Duodenal mucosa (tissue), 2 donors: Measurements from ENCODE around the gene NCAM1.

Experiments
- H3K27ac ChIP-seq: one replicate; pipeline ENCODE4 v1.7.0; 2013; ENCODE audit warnings: low read depth, low read length
- H3K27me3 ChIP-seq, 2 donors: one replicate each; pipeline ENCODE4 v1.7.0; 2013; ENCODE audit warnings: low read length in 2 of 2, control low read depth in 1 of 2; ENCODE audit not compliant: insufficient read depth in 2 of 2, control insufficient read depth in 1 of 2
- H3K36me3 ChIP-seq, 2 donors: one replicate each; pipeline ENCODE4 v1.7.0; 2013; ENCODE audit warnings: low read length in 2 of 2, control low read depth in 1 of 2; ENCODE audit not compliant: insufficient read depth in 2 of 2, control insufficient read depth in 1 of 2
- H3K4me1 ChIP-seq, 2 donors: one replicate each; pipeline ENCODE4 v1.7.0; 2013; ENCODE audit warnings: low read length in 2 of 2, control low read depth in 1 of 2; ENCODE audit not compliant: insufficient read depth in 2 of 2, control insufficient read depth in 1 of 2
- H3K4me3 ChIP-seq, 2 donors: one replicate each; pipeline ENCODE4 v1.7.0; 2013; ENCODE audit warnings: low read length in 2 of 2, low read depth in 1 of 2
- H3K9ac ChIP-seq, 2 donors: one replicate each; pipeline ENCODE4 v1.7.0; 2013; ENCODE audit warnings: low read length in 2 of 2, low read depth in 1 of 2
- H3K9me3 ChIP-seq, 2 donors: one replicate each; pipeline ENCODE4 v1.7.0; 2013; ENCODE audit warnings: low read length in 2 of 2, control low read depth in 1 of 2; ENCODE audit not compliant: control insufficient read depth in 1 of 2

The NCAM1 gene

DNA sequence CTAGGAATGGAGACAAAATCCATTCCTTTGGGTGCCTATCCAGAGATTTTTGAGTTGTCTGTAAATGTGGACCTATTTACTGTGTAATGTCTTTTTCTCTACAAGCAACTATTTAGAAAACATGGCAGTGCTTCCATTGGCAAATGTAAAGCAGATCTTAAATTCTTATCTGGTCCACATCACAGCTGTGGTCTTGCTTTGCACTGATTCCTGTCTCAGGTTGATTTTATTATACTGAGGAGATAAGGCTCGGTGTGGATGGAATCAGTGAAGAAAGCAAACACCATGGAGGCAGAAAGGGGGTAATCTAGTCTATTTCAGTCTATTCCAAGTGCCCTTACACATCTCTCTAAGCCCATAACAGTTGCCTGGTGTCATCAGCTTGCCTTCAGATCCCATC is 160.5 kb downstream of the NCAM1 start:
- Histone ChIP-seq H3K36me3 (no peaks in the 10 kb centered on the region), H3K4me3 (no peak overlapping the region), H3K27ac (no peak overlapping the region), H3K4me1 (no peaks in the 10 kb centered on the region), H3K9me3 (no peaks in the 10 kb centered on the region), H3K9ac (no peak overlapping the region), H3K27me3 (no peaks in the 10 kb centered on the region)

DNA sequence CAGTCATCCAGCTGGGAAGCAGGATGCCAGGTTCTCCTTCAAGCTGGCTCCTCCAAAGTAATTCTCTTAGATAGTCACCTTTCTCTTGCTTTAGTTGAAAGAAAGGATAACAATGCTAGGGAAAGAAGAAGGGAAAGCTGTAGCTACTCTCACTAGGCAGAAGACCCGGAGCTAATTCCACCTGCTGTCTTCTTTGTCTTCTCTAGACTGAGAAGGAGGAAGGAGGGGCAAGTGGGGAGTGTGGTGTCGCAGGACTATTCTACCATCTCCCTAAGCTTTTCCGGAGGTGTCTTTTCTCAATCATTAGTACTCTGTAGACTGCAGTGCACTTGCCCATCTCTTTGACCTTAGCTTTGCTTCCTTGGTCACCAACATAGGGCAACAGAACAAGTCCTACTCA is 162.8 kb downstream of the NCAM1 start:
- Histone ChIP-seq H3K27me3 (no peaks in the 10 kb centered on the region), H3K27ac (no peak overlapping the region), H3K9me3 (no peaks in the 10 kb centered on the region), H3K4me3 (no peak overlapping the region), H3K9ac (no peak overlapping the region), H3K36me3 (no peaks in the 10 kb centered on the region), H3K4me1 (no peaks in the 10 kb centered on the region)

DNA sequence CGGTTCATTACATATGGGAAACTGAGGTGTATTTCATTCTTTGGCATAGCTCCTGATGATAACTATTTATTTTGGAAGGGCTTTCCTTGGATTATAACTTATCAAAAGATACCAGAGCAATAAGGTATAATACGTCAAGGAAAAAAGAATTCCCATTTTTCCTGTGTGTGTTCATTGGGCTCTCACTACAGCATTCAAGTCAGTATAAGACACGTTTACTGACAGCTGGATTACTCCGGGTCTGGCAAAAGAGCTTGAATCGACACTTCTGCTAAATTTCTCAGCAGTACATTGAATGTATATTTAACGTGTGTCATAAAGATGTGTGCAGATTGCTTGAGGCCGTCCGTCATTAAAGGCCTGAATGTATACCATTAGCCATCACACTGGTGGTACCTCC is 163.4 kb downstream of the NCAM1 start:
- H3K9me3 ChIP-seq: no peaks in the 10 kb centered on the region
- H3K4me3 ChIP-seq: no peak overlapping the region
- no peaks in the 10 kb centered on the region for H3K4me1 ChIP-seq
- H3K9ac ChIP-seq: no peak overlapping the region
- no peaks in the 10 kb centered on the region for H3K27me3 ChIP-seq
- H3K36me3 ChIP-seq: no peaks in the 10 kb centered on the region
- H3K27ac ChIP-seq: no peak overlapping the region

DNA sequence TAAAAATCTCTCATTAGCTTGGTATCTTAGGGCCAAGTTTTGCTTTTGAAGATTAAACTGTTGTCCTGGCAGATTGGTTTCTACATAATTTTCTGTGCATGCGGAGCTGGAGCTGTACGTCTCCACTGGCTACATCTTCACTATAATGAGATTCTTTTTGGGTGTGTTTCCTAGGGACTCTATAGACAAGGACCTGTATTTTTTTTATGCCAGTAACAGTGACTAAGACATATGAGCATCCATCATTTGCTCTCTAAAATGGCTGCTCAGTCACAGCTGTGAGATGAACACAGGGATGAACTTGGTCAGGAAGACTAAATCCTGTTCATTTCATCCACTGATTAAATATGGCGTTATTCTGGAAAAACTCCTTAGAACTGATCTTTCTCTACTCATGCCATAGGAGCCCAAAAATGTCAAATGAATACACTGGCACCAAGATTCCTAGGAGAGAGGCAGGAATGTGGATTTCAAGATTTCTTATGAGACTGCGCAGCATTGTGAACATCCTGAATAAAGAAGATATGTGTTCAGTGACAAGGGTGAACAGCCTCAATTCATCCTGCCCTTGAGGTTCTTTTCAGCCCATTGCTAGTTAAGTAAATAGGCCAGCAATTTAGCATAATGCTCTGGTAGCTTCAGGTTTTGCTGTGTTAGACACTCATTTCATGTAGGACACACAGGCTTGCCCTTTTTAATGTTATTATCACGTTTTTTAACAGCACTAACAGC is 168.2 kb downstream of the NCAM1 start:
- Histone ChIP-seq H3K36me3 (no peaks in the 10 kb centered on the region), H3K4me1 (no peaks in the 10 kb centered on the region), H3K27ac (no peak overlapping the region), H3K4me3 (no peak overlapping the region), H3K9me3 (no peaks in the 10 kb centered on the region), H3K9ac (no peak overlapping the region), H3K27me3 (no peaks in the 10 kb centered on the region)

DNA sequence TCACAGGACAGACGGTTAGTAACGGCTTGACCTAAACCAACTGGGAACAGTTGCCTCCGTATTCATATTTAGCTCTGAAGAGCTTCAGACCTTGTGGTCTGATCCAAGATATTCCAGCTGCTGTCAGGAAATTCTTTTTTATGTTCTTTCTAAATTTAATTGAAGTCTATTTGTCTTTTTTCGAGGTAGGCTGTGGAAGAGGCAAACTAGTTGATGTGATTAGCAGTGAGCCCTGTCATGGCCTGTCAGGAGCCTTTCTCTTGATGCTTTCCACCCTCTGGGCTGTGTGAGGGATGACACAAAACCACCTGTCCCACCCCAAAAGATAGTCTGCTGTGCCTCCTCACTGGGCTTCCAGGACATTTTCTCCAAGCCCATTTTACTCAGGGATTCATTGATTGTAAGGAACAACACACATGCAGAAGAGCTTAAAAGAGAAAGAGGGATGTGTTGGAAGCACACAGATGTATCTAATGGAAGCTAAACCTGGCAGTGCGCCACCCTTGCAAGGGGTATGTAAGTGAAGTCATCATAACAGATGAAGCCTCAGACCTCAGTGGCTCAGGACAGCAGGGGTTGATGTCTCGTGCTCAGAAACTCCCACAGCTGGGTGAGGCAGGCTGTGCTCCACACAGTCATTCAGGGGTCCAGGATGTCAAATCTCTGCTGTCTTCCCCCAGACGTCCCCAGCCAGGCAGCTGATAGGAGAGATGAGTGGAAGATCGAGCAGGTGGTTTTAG is 170.0 kb downstream of the NCAM1 start:
- Histone ChIP-seq H3K9me3 (no peaks in the 10 kb centered on the region), H3K4me3 (no peak overlapping the region), H3K36me3 (no peaks in the 10 kb centered on the region), H3K27me3 (no peaks in the 10 kb centered on the region), H3K4me1 (no peaks in the 10 kb centered on the region), H3K27ac (no peak overlapping the region), H3K9ac (no peak overlapping the region)

DNA sequence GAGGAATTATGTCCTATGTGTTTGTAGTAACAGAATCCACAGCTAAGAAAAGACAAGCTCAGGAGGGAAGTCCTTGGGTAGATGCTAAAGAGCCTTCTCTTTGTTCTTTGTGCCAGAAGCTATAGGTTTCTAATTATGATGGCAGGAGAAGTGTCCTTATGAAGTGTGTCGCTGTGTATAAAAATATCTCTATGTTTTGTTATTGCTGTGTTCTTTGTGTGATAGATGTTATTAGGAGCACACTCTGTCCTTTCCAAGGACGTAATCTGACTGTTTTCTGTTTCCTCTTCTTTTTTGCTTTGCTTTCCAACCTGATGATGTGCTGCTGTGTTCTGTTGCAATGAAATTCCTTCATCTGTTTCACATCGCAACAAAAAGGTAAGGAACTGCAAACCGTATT is 171.9 kb downstream of the NCAM1 start:
- Histone ChIP-seq H3K9ac (no peak overlapping the region), H3K27ac (no peak overlapping the region), H3K27me3 (peaks cover 0 to 4% of the 10 kb centered on the region in 2 donors), H3K4me3 (no peak overlapping the region), H3K9me3 (no peaks in the 10 kb centered on the region), H3K4me1 (no peaks in the 10 kb centered on the region), H3K36me3 (no peaks in the 10 kb centered on the region)

DNA sequence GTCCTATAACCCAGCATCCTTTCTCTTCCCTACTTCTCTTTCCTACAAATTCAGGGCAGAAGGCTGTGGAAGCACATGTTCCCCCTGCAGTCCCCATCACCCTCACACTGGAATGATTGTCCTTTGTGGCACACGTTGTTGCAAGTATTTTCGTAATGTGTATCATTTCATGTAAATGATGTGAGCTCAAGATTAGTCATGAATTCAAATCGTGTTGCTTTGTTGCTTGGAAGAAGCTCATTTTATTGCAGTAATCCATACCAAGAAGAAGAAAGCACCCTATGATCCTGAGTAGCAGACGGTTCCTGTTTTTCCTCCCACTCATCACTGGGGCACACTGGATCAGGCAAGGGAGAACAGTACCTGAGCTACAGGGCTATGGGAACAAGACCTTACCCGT is 173.4 kb downstream of the NCAM1 start:
- no peaks in the 10 kb centered on the region for H3K4me1 ChIP-seq

DNA sequence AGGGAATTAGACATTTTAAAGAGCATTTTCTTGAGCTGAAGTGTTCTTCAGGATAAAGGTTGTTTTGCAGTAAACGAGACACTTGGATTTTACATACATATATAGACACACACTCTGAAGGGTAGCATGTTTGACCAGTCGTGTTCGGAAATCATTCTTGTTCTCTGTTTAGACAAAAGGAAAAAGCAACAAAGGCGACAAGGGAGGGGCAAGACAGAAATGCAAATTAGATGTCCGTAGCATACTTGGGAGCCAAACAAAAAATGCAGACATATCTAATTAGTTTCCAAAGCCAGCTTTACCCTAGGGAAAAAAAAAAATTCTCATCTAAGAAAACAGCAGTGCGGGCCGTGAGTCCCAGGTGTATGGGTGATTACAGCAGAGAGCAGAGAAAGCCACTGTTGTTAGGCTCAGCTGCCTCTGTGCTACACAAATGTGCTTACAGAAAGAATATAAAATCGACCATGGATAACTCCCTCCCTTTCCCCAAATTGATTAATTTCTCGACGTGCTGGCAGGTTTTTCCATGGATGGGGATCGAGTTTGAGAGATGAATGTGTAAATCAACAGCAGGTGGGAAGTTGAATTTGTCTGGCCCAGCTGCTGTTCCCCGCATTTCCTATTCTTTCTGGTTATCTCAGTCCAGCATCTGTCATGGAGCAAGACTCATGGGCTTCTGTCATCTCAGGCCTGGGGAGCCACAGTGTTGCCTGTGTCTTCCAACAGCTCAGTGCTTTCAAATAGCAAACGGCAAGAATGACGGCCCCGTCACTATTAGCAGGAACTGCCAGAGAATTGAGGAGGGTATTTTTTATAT is 176.7 kb downstream of the NCAM1 start:
- no peak overlapping the region for H3K4me3 ChIP-seq
- no peaks in the 10 kb centered on the region for H3K36me3 ChIP-seq
- no peak overlapping the region for H3K27ac ChIP-seq

More for the DNA sequence above, 173.4 kb downstream of the NCAM1 start:
- Histone ChIP-seq H3K36me3 (no peaks in the 10 kb centered on the region), H3K4me3 (no peak overlapping the region), H3K9ac (no peak overlapping the region), H3K9me3 (no peaks in the 10 kb centered on the region), H3K27me3 (peaks cover 3 to 4% of the 10 kb centered on the region in 2 donors), H3K27ac (no peak overlapping the region)

DNA sequence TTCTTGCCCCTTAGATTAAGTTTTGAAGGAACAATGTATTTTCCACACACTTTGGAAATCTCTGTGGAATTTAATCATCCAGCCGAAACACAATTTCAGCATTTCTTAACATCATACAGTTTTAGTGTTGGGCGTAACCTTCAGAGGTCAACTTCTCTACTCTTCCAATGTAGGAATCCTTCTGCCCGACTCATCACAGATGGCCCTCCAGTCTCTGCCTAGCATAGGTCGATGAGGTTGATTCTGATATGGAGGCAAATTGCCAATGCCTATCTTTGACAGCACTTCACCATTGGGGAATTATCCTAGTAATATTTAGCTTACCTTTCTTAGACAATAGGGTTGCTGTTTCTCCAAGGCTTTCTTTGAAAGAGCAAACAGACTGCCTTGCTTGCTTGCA is 177.5 kb downstream of the NCAM1 start:
- H3K9me3 ChIP-seq: no peaks in the 10 kb centered on the region
- no peak overlapping the region for H3K4me3 ChIP-seq
- no peak overlapping the region for H3K27ac ChIP-seq
- no peaks in the 10 kb centered on the region for H3K4me1 ChIP-seq
- H3K9ac ChIP-seq: no peak overlapping the region
- no peaks in the 10 kb centered on the region for H3K36me3 ChIP-seq
- peaks cover 3 to 4% of the 10 kb centered on the region in 2 donors for H3K27me3 ChIP-seq

More for the DNA sequence above, 176.7 kb downstream of the NCAM1 start:
- no peak overlapping the region for H3K9ac ChIP-seq
- no peaks in the 10 kb centered on the region for H3K4me1 ChIP-seq
- H3K9me3 ChIP-seq: no peaks in the 10 kb centered on the region
- H3K27me3 ChIP-seq: peaks cover 3 to 4% of the 10 kb centered on the region in 2 donors

DNA sequence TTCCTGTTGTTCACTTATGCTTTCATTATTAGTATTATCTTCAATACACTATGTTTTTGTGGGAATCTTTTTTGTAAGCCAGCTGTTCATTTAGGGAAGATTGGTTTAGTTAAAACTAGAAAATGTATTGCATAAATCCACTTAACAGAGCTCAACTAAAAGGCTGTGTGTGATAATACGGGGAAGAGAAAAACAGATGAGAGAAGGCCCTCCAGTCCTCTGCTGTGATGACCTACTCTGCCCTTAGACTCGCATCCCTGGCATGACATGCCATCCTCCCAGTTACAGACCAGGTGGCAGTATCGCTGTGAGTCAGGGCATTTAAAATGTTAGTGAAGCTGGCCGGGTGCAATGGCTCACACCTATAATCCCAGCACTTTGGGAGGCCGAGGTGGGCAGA is 179.8 kb downstream of the NCAM1 start:
- no peak overlapping the region for H3K4me3 ChIP-seq
- no peak overlapping the region for H3K27ac ChIP-seq
- no peaks in the 10 kb centered on the region for H3K36me3 ChIP-seq
- no peaks in the 10 kb centered on the region for H3K4me1 ChIP-seq
- H3K27me3 ChIP-seq: peaks cover 3 to 4% of the 10 kb centered on the region in 2 donors
- no peak overlapping the region for H3K9ac ChIP-seq
- no peaks in the 10 kb centered on the region for H3K9me3 ChIP-seq
